ENCODE measurements around the gene SPINK4. TPM values are rescaled to one million over a fixed set of nuclear protein-coding genes. Genes with fewer than 3 reads are reported as not detected.

SPINK4 gene
- total RNA-seq, 1 donor from 2014 or later: not detected

GRCh38 chr9:33254211-33254610, 14.2 kb downstream of the SPINK4 start:
- H3K4me1 ChIP-seq: no peaks in the 10 kb centered on the region
- intact Hi-C loops (cut with DNase I): no loop called here
- no peak overlapping the region for H3K27ac ChIP-seq
- peaks cover 68% of the 10 kb centered on the region for H3K36me3 ChIP-seq
- H3K27me3 ChIP-seq: no peaks in the 10 kb centered on the region
- DNase-seq (no peak), ATAC-seq (no peak)
- H3K9me3 ChIP-seq: no peaks in the 10 kb centered on the region
- H3K4me3 ChIP-seq: no peak overlapping the region
- no peak for TF ChIP-seq CTCF (IDR thresholded peaks at IDR 0.05)

- Histone ChIP-seq H3K27ac (no peak overlapping the region), H3K27me3 (no peaks in the 10 kb centered on the region), H3K36me3 (peaks cover 76% of the 10 kb centered on the region), H3K4me3 (no peak overlapping the region), H3K4me1 (no peaks in the 10 kb centered on the region), H3K9me3 (no peaks in the 10 kb centered on the region)
- no peak for DNase-seq
- TF ChIP-seq CTCF (IDR thresholded peaks at IDR 0.05): no peak
- intact Hi-C loops (cut with DNase I): no loop called here
- no peak for ATAC-seq
Observed at GRCh38 chr9:33255014-33255413, 15.0 kb downstream of the SPINK4 start.

GRCh38 chr9:33255471-33255870, 15.5 kb downstream of the SPINK4 start:
- intact Hi-C loops (cut with DNase I): no loop called here
- no peak for TF ChIP-seq CTCF (IDR thresholded peaks at IDR 0.05)
- no peak overlapping the region for H3K4me3 ChIP-seq

GRCh38 chr9:33256236-33256635, 16.3 kb downstream of the SPINK4 start:
- H3K4me1 ChIP-seq: no peaks in the 10 kb centered on the region
- no peak for ATAC-seq
- H3K9me3 ChIP-seq: no peaks in the 10 kb centered on the region
- no peak overlapping the region for H3K27ac ChIP-seq
- TF ChIP-seq CTCF (IDR thresholded peaks at IDR 0.05): no peak
- no peak overlapping the region for H3K4me3 ChIP-seq
- no peak for DNase-seq
- peaks cover 88% of the 10 kb centered on the region for H3K36me3 ChIP-seq
- intact Hi-C loops (cut with DNase I): no loop called here
- no peaks in the 10 kb centered on the region for H3K27me3 ChIP-seq

More at GRCh38 chr9:33255471-33255870, 15.5 kb downstream of the SPINK4 start:
- no peak for ATAC-seq
- no peaks in the 10 kb centered on the region for H3K27me3 ChIP-seq
- no peaks in the 10 kb centered on the region for H3K9me3 ChIP-seq
- H3K4me1 ChIP-seq: no peaks in the 10 kb centered on the region
- H3K27ac ChIP-seq: no peak overlapping the region
- DNase-seq: no peak
- peaks cover 80% of the 10 kb centered on the region for H3K36me3 ChIP-seq

- Histone ChIP-seq H3K36me3 (peaks cover 96% of the 10 kb centered on the region), H3K9me3 (no peaks in the 10 kb centered on the region), H3K4me3 (no peak overlapping the region), H3K27me3 (no peaks in the 10 kb centered on the region), H3K4me1 (no peaks in the 10 kb centered on the region), H3K27ac (no peak overlapping the region)
- DNase-seq (no peak), ATAC-seq (no peak)
- no peak for TF ChIP-seq CTCF (IDR thresholded peaks at IDR 0.05)
- intact Hi-C loops (cut with DNase I): no loop called here
Observed at GRCh38 chr9:33257276-33257675, 17.3 kb downstream of the SPINK4 start.

GRCh38 chr9:33260372-33260771, 20.4 kb downstream of the SPINK4 start:
- intact Hi-C loops (cut with DNase I): no loop called here
- no peak for ATAC-seq
- H3K4me1 ChIP-seq: peaks cover 10% of the 10 kb centered on the region
- peaks cover 72% of the 10 kb centered on the region for H3K36me3 ChIP-seq
- no peak for DNase-seq
- no peak overlapping the region for H3K27ac ChIP-seq
- H3K9me3 ChIP-seq: no peaks in the 10 kb centered on the region
- H3K27me3 ChIP-seq: no peaks in the 10 kb centered on the region
- no peak for TF ChIP-seq CTCF (IDR thresholded peaks at IDR 0.05)
- no peak overlapping the region for H3K4me3 ChIP-seq
